GM11168 (cell line): ENCODE measurements around the gene NLRP6.
"Not testable (repeated sequence)": the region's sequence is repeated elsewhere in the genome, so short reads cannot be mapped to it uniquely, and the experiment has no call there.

Source experiments
- in situ Hi-C: fragments of 300-500 bp; cut with MboI; formaldehyde crosslinking; loops from one replicate; pipeline ENCODE4 v1.12.0; 2022; ENCODE audit warnings: low sequenced_read_pairs; ENCODE audit not compliant: unreplicated experiment

Gene NLRP6

GRCh38 chr11:255176-255575 is 23.0 kb upstream of the NLRP6 start:
- in situ Hi-C loops = no loop called here

DNA sequence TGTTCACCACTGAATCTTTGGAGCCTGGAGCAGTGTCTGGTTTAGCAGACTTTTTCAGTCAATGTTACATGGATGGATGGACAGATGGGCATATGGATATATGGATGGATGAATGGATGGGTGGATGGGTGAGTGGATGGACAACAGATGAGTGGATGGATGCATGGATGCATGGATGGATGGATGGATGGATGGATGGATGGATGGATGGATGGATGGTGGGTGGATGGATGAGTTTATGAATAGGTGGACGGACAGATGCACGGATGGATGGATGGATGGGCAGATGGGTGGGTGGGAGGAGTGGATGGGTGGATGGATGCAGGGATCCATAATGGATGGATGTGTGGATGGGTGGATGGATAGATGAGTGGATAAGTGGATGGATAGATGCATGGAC is 22.4 kb upstream of the NLRP6 start:
- in situ Hi-C loops = no loop called here

- in situ Hi-C loops = no loop called here
Measured at GRCh38 chr11:256952-257737, 21.1 kb upstream of the NLRP6 start.

DNA sequence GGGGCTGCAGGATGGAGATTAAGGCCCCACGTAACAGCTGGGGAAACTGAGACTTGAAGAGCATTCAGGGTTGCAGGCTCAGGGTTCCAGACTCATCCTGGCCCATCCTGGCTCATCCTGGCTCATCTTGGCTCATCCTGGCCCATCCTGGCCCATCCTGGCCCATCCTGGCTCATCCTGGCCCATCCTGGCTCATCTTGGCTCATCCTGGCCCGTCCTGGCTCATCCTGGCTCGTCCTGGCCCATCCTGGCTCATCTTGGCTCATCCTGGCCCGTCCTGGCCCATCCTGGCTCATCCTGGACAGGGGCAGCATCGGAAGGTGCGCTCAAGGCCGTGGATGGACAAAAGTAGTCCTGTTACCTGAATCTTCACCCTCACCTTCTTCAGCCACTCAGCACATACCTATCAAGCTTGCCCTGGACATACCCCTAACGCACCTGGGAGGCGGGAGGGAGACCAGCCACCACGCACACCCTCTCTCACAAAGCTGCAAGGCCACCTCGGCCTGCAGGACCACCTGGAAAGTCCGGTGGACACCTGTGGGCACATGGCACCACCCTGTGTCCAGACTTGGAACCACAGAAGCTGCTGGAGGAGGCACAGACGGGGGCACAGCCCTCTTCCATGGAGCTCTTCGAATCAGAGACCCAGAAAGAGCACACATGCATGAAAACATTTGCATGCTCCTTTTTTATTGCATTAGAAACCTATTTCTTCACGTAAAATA is 20.3 kb upstream of the NLRP6 start:
- in situ Hi-C loops = no loop called here

DNA sequence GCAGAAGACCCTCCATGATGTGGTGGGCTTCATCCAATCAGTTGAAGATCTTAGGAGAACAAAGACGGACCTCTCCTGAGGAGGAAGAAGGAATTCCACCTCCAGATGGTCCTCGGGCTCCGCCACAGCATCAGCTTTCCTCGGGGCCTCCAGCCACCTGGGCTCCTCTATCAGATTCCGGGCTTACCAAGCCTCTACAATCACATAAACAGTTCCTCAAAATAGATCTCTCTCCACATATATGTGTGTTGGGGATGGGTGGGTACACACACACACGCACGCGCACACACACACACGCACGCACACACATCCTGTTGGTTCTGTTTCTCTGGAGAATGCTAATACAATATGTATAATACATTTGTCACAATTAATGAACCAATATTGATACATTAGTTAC is 18.8 kb upstream of the NLRP6 start:
- in situ Hi-C loops = no loop called here

- in situ Hi-C loops = no loop called here
Measured at GRCh38 chr11:261624-262023, 16.6 kb upstream of the NLRP6 start.

DNA sequence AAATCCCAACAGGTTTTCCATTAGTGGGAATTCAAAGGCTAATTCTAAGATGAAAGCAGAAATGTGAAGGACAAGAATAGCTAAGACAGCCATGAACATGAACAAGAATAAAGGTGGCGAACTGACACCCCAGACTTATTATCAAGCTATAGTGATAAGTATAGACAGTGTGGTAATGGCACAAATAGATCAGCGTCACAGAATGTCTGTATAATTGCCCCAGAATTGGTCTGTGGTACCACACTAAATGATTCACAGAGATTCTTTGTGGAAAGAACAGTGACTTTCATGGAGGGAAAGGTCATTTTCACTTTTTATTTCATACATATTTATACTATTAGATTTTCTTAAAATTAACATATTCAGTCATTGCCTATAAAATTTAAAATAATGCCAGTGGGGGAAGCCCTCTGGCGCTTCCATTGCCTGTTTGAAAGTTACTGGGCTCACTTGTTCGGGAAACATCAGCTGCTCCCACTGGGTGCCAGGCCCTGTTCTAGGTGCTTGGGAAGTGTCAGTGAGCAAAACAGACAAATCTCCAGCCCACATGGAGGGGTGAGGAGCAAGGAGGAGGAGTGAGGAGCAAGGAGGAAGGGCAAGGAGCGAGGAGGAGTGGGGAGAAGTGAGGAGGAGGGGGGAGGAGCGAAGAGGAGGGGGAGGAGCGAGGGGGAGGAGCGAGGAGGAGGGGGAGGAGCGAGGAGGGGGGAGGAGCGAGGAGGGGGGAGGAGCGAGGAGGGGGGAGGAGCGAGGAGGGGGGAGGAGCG is 11.3 kb upstream of the NLRP6 start:
- in situ Hi-C loops = no loop called here

GRCh38 chr11:267491-267994 is 10.7 kb upstream of the NLRP6 start:
- in situ Hi-C loops = no loop called here

DNA sequence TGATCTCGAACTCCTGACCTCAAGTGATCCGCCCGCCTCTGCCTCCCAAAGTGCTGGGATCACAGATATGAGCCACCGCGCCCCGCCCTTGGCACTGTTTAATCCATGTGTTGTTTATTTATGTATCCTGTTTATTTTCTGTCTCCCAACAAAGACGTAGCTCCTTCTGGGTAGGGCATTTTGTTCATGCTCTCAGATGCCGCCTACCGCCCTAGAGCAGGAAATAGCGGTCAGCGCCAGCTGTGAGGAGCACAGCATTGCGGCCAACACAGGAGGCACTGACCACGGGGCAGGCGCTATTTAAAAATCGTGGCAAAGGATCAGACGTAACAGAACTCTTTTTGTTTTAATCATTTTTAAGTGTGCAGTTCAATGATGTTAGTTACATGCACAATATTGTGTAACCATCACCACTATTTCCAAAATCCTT is 9.5 kb upstream of the NLRP6 start:
- in situ Hi-C loops = not testable (repeated sequence)

DNA sequence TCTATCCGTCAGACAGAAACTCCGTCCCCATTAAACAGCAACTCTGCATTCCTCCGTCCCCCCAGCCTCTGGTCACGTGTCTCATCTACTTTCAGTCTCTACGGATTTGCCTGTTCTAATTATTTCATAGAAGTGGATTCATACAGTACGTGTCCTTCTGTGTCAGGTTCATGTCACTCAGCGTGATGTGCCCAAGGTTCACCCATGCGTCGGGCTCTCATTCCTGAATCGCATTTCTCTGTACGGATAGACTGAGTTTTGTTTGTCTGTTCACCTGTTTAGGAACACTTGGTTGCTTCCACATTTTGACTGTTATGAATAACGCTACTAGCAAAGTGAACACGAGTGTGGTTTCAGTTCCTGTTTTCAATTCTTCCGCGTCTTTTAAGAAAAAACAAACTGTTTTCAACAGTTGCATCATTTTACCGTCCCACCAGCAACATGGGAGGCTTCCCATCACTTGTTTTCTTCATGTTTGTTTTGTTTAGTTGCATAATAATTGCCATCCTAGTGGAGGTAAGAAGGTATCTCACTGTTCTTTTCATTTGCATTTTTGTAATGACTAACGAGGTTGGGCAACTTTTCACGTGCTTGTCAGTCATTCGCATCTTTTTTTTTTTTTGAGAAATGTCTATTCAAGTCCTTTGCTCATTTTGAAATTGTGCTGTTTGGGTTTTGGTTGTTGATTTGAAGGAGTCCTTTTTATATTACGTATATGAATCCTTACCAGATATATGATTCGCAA is 8.9 kb upstream of the NLRP6 start:
- in situ Hi-C loops = no loop called here

DNA sequence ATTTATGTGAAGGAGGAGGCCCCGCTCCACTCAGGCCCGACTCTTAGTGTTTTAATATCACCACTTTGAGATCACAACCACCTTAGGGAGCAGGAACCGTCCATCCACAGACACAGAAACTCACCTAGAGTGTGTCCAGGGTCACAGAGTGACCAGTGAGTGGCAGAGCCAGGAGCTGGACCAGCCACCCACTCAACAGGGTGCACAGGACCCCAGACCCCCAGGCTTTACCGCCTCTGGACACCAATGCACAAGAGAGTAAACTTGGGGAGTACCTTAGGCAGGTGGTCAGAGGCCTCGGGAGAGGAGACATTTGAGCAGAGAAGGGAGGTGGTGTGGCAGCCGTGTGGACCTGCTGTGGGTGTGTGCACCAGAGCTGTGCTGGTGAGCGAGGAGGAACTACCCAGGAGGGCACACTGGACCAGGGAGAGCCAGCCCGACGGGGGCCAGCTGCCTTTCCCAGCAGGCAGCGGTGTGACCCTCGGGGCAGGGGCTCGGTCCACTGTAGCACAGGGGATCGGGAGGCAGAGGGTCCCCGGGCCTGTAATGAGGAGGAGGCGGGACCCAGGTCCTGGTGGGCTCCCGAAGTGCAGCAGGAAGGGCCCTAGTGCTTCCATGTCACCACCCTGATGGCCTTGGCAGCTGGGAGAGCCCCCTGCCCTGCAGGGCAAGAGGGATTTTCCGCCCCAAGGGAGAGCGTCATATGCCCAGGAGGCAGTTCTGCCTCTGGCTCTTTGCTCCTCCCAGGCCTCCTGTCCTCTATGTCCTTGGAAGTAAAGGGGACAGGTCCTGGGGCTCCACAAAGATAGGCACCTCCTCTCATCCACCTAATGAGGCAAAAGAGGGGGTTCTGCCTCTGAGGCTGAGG is 7.5 kb upstream of the NLRP6 start:
- in situ Hi-C loops = no loop called here

- in situ Hi-C loops = no loop called here
Measured at GRCh38 chr11:271319-271715, 6.9 kb upstream of the NLRP6 start.

- in situ Hi-C loops = no loop called here
Measured at GRCh38 chr11:272195-272930, 5.8 kb upstream of the NLRP6 start.

DNA sequence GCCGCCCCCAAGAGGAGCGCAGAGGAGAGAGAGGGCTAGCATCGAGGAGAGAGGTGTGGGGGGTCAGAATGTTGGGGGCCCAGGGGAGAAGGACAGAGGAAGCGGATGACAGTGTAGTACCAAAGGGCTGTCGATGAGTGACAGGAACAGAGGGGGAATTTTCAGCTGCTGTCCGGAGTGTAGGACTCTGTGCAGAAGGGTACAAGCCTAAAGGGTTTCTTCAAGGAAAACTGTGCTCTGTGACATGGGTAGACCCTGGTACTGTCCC is 5.3 kb upstream of the NLRP6 start:
- in situ Hi-C loops = no loop called here

DNA sequence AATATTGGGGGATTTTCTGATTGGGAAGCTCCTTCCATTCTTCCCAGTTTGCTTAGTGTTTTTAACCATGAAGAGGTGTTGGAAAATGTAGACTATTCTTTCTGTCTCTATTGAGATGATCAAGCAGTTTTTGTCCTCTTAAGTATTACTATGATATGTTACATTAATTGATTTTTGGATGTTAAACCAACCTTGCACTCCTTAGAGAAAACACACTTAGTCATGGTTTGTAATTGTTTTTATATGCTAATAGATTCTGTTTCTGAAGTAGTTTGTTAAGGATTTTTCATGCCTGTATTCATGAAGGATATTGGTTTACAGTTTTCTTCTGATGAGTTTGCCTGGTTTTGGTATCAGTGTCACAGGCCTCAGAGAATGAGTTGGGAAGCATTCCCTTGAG is 2.0 kb upstream of the NLRP6 start:
- in situ Hi-C loops = no loop called here

- in situ Hi-C loops = no loop called here
Measured at GRCh38 chr11:279040-279965, 1.1 kb downstream of the NLRP6 start.

- in situ Hi-C loops = no loop called here
Measured at GRCh38 chr11:279966-280705, 1.9 kb downstream of the NLRP6 start.
